KOPT-K1 (cell line): Measurements from ENCODE around the gene NT5C1B.

ENCODE experiments used
- H3K27ac ChIP-seq: fragments of 200-600 bp; sonication (generic); 2 replicates; pipeline ENCODE4 v1.5.1; 2016; ENCODE audit warnings: antibody characterized with exemption, mild to moderate bottlenecking, low read depth, low read length; ENCODE audit not compliant: poor library complexity, severe bottlenecking
- H3K36me3 ChIP-seq: fragments of 200-600 bp; sonication (generic); 2 replicates; pipeline ENCODE4 v1.5.1; 2017; ENCODE audit warnings: antibody characterized with exemption, mild to moderate bottlenecking, low read length, moderate library complexity; ENCODE audit not compliant: insufficient read depth
- H3K9me3 ChIP-seq: fragments of 200-600 bp; sonication (generic); 2 replicates; pipeline ENCODE4 v1.5.1; 2017; ENCODE audit warnings: antibody characterized with exemption, low read length, mild to moderate bottlenecking; ENCODE audit not compliant: insufficient read depth, poor library complexity, severe bottlenecking

Gene NT5C1B

GRCh38 chr2:18584608-18584954, 4.8 kb downstream of the NT5C1B start:
- Histone ChIP-seq H3K36me3 (no peaks in the 10 kb centered on the region), H3K9me3 (no peaks in the 10 kb centered on the region), H3K27ac (no peak overlapping the region)

- no peak overlapping the region for H3K27ac ChIP-seq
- H3K9me3 ChIP-seq: peaks cover 5% of the 10 kb centered on the region
- H3K36me3 ChIP-seq: no peaks in the 10 kb centered on the region
Measured at GRCh38 chr2:18583905-18584607, 5.3 kb downstream of the NT5C1B start.

- peaks cover 13% of the 10 kb centered on the region for H3K9me3 ChIP-seq
- H3K27ac ChIP-seq: no peak overlapping the region
- H3K36me3 ChIP-seq: no peaks in the 10 kb centered on the region
Measured at GRCh38 chr2:18580606-18581005, 8.8 kb downstream of the NT5C1B start.

- Histone ChIP-seq H3K9me3 (peaks cover 13% of the 10 kb centered on the region), H3K36me3 (no peaks in the 10 kb centered on the region), H3K27ac (no peak overlapping the region)
Measured at GRCh38 chr2:18578033-18578432, 11.3 kb downstream of the NT5C1B start.

- Histone ChIP-seq H3K36me3 (no peaks in the 10 kb centered on the region), H3K27ac (no peak overlapping the region), H3K9me3 (peaks cover 14% of the 10 kb centered on the region)
Measured at GRCh38 chr2:18566145-18566769, 23.1 kb downstream of the NT5C1B start.

GRCh38 chr2:18560797-18561085, 28.6 kb downstream of the NT5C1B start:
- peaks cover under 1% of the 10 kb centered on the region; the same call in 1 of the 2 replicates for H3K36me3 ChIP-seq
- H3K9me3 ChIP-seq: peaks cover 14% of the 10 kb centered on the region
- H3K27ac ChIP-seq: peak overlapping the region; percentile 88

GRCh38 chr2:18560031-18560796, 29.2 kb downstream of the NT5C1B start, which contains the start of gene RDH14:
Gene RDH14 (minus strand): TSS chr2:18560653. CDS start chr2:18560572, 81 bp downstream.
- Histone ChIP-seq H3K9me3 (peaks cover 14% of the 10 kb centered on the region), H3K36me3 (peaks cover 6% of the 10 kb centered on the region), H3K27ac (peak within 1 kb of the TSS; percentile 88)

- peak overlapping the region; percentile 88 for H3K27ac ChIP-seq
- H3K9me3 ChIP-seq: peaks cover 13% of the 10 kb centered on the region
- H3K36me3 ChIP-seq: peaks cover 10% of the 10 kb centered on the region
Measured at GRCh38 chr2:18559531-18560030, 29.8 kb downstream of the NT5C1B start.

GRCh38 chr2:18558458-18558857, 30.9 kb downstream of the NT5C1B start:
- H3K27ac ChIP-seq: no peak overlapping the region
- peaks cover 21% of the 10 kb centered on the region for H3K36me3 ChIP-seq
- H3K9me3 ChIP-seq: peaks cover 2% of the 10 kb centered on the region

GRCh38 chr2:18557121-18557520, 32.2 kb downstream of the NT5C1B start:
- Histone ChIP-seq H3K9me3 (no peaks in the 10 kb centered on the region), H3K36me3 (peaks cover 22% of the 10 kb centered on the region), H3K27ac (no peak overlapping the region)

GRCh38 chr2:18552351-18553077, 36.9 kb downstream of the NT5C1B start:
- H3K27ac ChIP-seq: no peak overlapping the region

GRCh38 chr2:18551623-18552022, 37.7 kb downstream of the NT5C1B start:
- Histone ChIP-seq H3K36me3 (peaks cover 22% of the 10 kb centered on the region), H3K27ac (no peak overlapping the region)

More at GRCh38 chr2:18552351-18553077, 36.9 kb downstream of the NT5C1B start:
- H3K9me3 ChIP-seq: no peaks in the 10 kb centered on the region
- peaks cover 22% of the 10 kb centered on the region for H3K36me3 ChIP-seq

GRCh38 chr2:18551169-18551568, 38.2 kb downstream of the NT5C1B start:
- no peaks in the 10 kb centered on the region for H3K9me3 ChIP-seq
- H3K27ac ChIP-seq: no peak overlapping the region
- peaks cover 22% of the 10 kb centered on the region for H3K36me3 ChIP-seq

More at GRCh38 chr2:18551623-18552022, 37.7 kb downstream of the NT5C1B start:
- no peaks in the 10 kb centered on the region for H3K9me3 ChIP-seq

- H3K36me3 ChIP-seq: peaks cover 18% of the 10 kb centered on the region
- H3K9me3 ChIP-seq: no peaks in the 10 kb centered on the region
- H3K27ac ChIP-seq: no peak overlapping the region
Measured at GRCh38 chr2:18550433-18550832, 38.9 kb downstream of the NT5C1B start.

- Histone ChIP-seq H3K9me3 (no peaks in the 10 kb centered on the region), H3K27ac (no peak overlapping the region), H3K36me3 (peaks cover 7% of the 10 kb centered on the region; the same call in 1 of the 2 replicates)
Measured at GRCh38 chr2:18549083-18549482, 40.3 kb downstream of the NT5C1B start.
